Measurements from ENCODE around the gene CPPED1.

The CPPED1 gene

GRCh38 chr16:12729448-12729847, 74.2 kb downstream of the CPPED1 start:
- no peak for DNase-seq (ENCODE audit: low read depth, low spot score)
- no peaks in the 10 kb centered on the region for H3K27me3 ChIP-seq (ENCODE audit: insufficient read depth, insufficient read length)
- no peaks in the 10 kb centered on the region for H3K36me3 ChIP-seq (ENCODE audit: insufficient read depth, insufficient read length, low read length)
- H3K4me3 ChIP-seq (ENCODE audit: insufficient read length, low read depth) = no peak overlapping the region
- TF ChIP-seq YY1 (IDR thresholded peaks at IDR 0.05; ENCODE audit: insufficient read depth, insufficient read length) = no peak
- TF ChIP-seq SUZ12 (IDR thresholded peaks at IDR 0.05; ENCODE audit: extremely low read depth, insufficient read depth, insufficient read length) = no peak
- TF ChIP-seq ZNF274 (IDR thresholded peaks at IDR 0.05; ENCODE audit: low read depth, low read length) = no peak
- peaks cover 23% of the 10 kb centered on the region for H3K9me3 ChIP-seq (ENCODE audit: insufficient read depth, low read length)
- no peaks in the 10 kb centered on the region for H3K4me1 ChIP-seq (ENCODE audit: insufficient read depth, insufficient read length)
- no peak overlapping the region for H3K9ac ChIP-seq (ENCODE audit: insufficient read length, low read depth)

GRCh38 chr16:12728469-12728868, 75.2 kb downstream of the CPPED1 start:
- no peak for DNase-seq (ENCODE audit: low read depth, low spot score)
- Histone ChIP-seq H3K4me3 (ENCODE audit: insufficient read length, low read depth) (no peak overlapping the region), H3K36me3 (ENCODE audit: insufficient read depth, insufficient read length, low read length) (no peaks in the 10 kb centered on the region), H3K4me1 (ENCODE audit: insufficient read depth, insufficient read length) (peaks cover 2% of the 10 kb centered on the region), H3K9me3 (ENCODE audit: insufficient read depth, low read length) (peaks cover 20% of the 10 kb centered on the region), H3K27me3 (ENCODE audit: insufficient read depth, insufficient read length) (no peaks in the 10 kb centered on the region), H3K9ac (ENCODE audit: insufficient read length, low read depth) (no peak overlapping the region)
- TF ChIP-seq SUZ12 (IDR thresholded peaks at IDR 0.05; ENCODE audit: extremely low read depth, insufficient read depth, insufficient read length) (no peak), YY1 (IDR thresholded peaks at IDR 0.05; ENCODE audit: insufficient read depth, insufficient read length) (no peak), ZNF274 (IDR thresholded peaks at IDR 0.05; ENCODE audit: low read depth, low read length) (no peak)

DNA sequence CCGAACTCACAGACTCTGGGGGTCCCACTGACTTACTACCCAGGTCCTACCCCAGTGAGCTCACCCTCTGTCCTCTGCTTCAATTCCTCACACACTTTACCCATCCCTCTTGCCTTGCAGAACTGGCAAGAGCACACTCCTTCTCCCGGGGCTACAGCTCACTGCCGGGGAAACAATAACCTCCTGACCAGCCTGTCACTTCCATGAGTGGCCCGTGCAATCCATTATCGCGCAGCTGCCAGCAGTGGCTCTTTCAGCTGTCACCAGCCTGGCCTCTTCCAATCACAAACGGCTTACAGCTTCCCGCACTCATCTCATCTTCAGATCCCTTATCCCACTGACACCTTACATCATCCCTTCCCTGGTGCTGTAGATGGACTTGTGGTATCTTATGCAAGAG, 79.5 kb downstream of the CPPED1 start:
- Histone ChIP-seq H3K27me3 (ENCODE audit: insufficient read depth, insufficient read length) (no peaks in the 10 kb centered on the region), H3K9me3 (ENCODE audit: insufficient read depth, low read length) (no peaks in the 10 kb centered on the region), H3K4me3 (ENCODE audit: insufficient read length, low read depth) (no peak overlapping the region), H3K4me1 (ENCODE audit: insufficient read depth, insufficient read length) (peaks cover 7% of the 10 kb centered on the region), H3K36me3 (ENCODE audit: insufficient read depth, insufficient read length, low read length) (peaks cover 2% of the 10 kb centered on the region), H3K9ac (ENCODE audit: insufficient read length, low read depth) (no peak overlapping the region)
- TF ChIP-seq SUZ12 (IDR thresholded peaks at IDR 0.05; ENCODE audit: extremely low read depth, insufficient read depth, insufficient read length) (no peak), ZNF274 (IDR thresholded peaks at IDR 0.05; ENCODE audit: low read depth, low read length) (no peak), YY1 (IDR thresholded peaks at IDR 0.05; ENCODE audit: insufficient read depth, insufficient read length) (no peak)
- DNase-seq (ENCODE audit: low read depth, low spot score) = no peak

DNA sequence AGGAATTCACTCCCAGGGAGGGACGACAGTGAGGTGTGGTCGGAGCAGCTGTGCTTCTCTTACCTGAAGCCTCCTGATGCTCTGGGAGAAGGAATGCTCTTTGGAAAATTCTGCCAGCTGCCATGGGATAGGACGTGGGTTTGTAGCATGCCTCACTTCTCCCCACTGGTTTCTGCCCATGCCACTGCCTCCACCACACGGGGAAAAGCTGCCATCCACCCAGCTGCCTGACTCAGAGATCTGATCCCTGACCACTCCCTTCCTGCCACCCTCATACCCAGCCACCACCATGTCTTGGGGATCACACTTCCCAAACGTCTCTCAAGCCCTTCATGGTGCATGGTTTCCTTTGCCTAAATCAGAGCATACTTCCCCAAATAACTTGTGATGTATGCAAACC, 80.0 kb downstream of the CPPED1 start:
- peaks cover 7% of the 10 kb centered on the region for H3K4me1 ChIP-seq (ENCODE audit: insufficient read depth, insufficient read length)
- H3K36me3 ChIP-seq (ENCODE audit: insufficient read depth, insufficient read length, low read length) = peaks cover 2% of the 10 kb centered on the region
- DNase-seq (ENCODE audit: low read depth, low spot score) = no peak
- TF ChIP-seq ZNF274 (IDR thresholded peaks at IDR 0.05; ENCODE audit: low read depth, low read length) = no peak
- no peak for TF ChIP-seq SUZ12 (IDR thresholded peaks at IDR 0.05; ENCODE audit: extremely low read depth, insufficient read depth, insufficient read length)
- no peak for TF ChIP-seq YY1 (IDR thresholded peaks at IDR 0.05; ENCODE audit: insufficient read depth, insufficient read length)
- no peaks in the 10 kb centered on the region for H3K27me3 ChIP-seq (ENCODE audit: insufficient read depth, insufficient read length)
- no peaks in the 10 kb centered on the region for H3K9me3 ChIP-seq (ENCODE audit: insufficient read depth, low read length)
- H3K9ac ChIP-seq (ENCODE audit: insufficient read length, low read depth) = no peak overlapping the region
- H3K4me3 ChIP-seq (ENCODE audit: insufficient read length, low read depth) = no peak overlapping the region

- Histone ChIP-seq H3K36me3 (ENCODE audit: insufficient read depth, insufficient read length, low read length) (peaks cover 2% of the 10 kb centered on the region), H3K4me1 (ENCODE audit: insufficient read depth, insufficient read length) (peaks cover 7% of the 10 kb centered on the region), H3K9ac (ENCODE audit: insufficient read length, low read depth) (no peak overlapping the region), H3K27me3 (ENCODE audit: insufficient read depth, insufficient read length) (no peaks in the 10 kb centered on the region), H3K4me3 (ENCODE audit: insufficient read length, low read depth) (no peak overlapping the region), H3K9me3 (ENCODE audit: insufficient read depth, low read length) (no peaks in the 10 kb centered on the region)
- TF ChIP-seq ZNF274 (IDR thresholded peaks at IDR 0.05; ENCODE audit: low read depth, low read length) = no peak
- no peak for TF ChIP-seq YY1 (IDR thresholded peaks at IDR 0.05; ENCODE audit: insufficient read depth, insufficient read length)
- no peak for TF ChIP-seq SUZ12 (IDR thresholded peaks at IDR 0.05; ENCODE audit: extremely low read depth, insufficient read depth, insufficient read length)
- no peak for DNase-seq (ENCODE audit: low read depth, low spot score)
These were observed 81.8 kb downstream of the CPPED1 start for GRCh38 chr16:12721841-12722421.

DNA sequence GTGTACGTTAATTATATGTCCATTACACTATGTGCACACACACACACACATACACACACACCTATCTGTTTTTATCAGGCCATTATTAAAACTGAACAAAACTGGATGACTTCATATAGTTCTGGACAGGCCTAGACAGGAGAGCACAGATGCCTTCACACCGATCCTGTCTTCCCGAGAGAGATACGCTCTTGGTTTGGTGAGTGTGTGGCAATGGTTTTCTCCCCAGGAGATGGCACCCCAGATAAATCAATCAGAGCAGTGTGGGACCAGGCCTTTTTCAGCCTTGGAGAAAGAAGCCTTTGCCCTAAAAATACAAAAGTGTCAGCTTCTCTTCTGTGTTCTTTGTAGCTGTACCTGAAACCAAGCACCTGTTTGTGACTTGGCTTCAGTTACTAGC, 83.7 kb downstream of the CPPED1 start:
- DNase-seq (ENCODE audit: low read depth, low spot score) = no peak
- Histone ChIP-seq H3K9me3 (ENCODE audit: insufficient read depth, low read length) (peaks cover 2% of the 10 kb centered on the region; the same call in 1 of the 2 replicates), H3K4me3 (ENCODE audit: insufficient read length, low read depth) (no peak overlapping the region), H3K4me1 (ENCODE audit: insufficient read depth, insufficient read length) (peaks cover 7% of the 10 kb centered on the region), H3K9ac (ENCODE audit: insufficient read length, low read depth) (no peak overlapping the region), H3K27me3 (ENCODE audit: insufficient read depth, insufficient read length) (no peaks in the 10 kb centered on the region), H3K36me3 (ENCODE audit: insufficient read depth, insufficient read length, low read length) (peaks cover 2% of the 10 kb centered on the region)
- TF ChIP-seq YY1 (IDR thresholded peaks at IDR 0.05; ENCODE audit: insufficient read depth, insufficient read length) = no peak
- TF ChIP-seq ZNF274 (IDR thresholded peaks at IDR 0.05; ENCODE audit: low read depth, low read length) = no peak
- no peak for TF ChIP-seq SUZ12 (IDR thresholded peaks at IDR 0.05; ENCODE audit: extremely low read depth, insufficient read depth, insufficient read length)

DNA sequence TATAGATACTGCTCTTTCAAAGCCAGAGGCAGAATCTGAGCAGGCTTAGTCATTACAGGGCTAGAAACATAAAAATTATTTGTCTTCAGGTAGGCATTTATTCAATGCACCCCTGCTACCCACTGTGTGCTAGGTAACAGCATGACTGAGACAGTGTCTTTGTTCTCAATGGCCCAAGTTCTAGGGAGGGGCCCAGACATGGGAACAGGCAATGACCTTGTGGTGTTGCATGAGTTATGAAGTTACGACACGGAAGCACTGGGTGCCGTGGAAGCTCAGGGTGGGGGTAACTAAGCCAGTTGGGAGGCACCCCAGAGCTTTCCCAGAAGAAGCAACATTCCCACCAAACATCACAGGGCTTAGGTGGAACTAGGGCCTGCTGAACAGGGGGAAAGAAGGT, 87.0 kb downstream of the CPPED1 start:
- TF ChIP-seq SUZ12 (IDR thresholded peaks at IDR 0.05; ENCODE audit: extremely low read depth, insufficient read depth, insufficient read length) = no peak
- TF ChIP-seq YY1 (IDR thresholded peaks at IDR 0.05; ENCODE audit: insufficient read depth, insufficient read length) = no peak
- DNase-seq (ENCODE audit: low read depth, low spot score) = no peak
- H3K4me1 ChIP-seq (ENCODE audit: insufficient read depth, insufficient read length) = no peaks in the 10 kb centered on the region
- H3K4me3 ChIP-seq (ENCODE audit: insufficient read length, low read depth) = no peak overlapping the region
- no peaks in the 10 kb centered on the region for H3K36me3 ChIP-seq (ENCODE audit: insufficient read depth, insufficient read length, low read length)
- peaks cover 11% of the 10 kb centered on the region; the same call in 1 of the 2 replicates for H3K9me3 ChIP-seq (ENCODE audit: insufficient read depth, low read length)
- H3K9ac ChIP-seq (ENCODE audit: insufficient read length, low read depth) = no peak overlapping the region
- H3K27me3 ChIP-seq (ENCODE audit: insufficient read depth, insufficient read length) = no peaks in the 10 kb centered on the region
